ENCODE data around the gene PPP1R9B.

PPP1R9B gene

DNA sequence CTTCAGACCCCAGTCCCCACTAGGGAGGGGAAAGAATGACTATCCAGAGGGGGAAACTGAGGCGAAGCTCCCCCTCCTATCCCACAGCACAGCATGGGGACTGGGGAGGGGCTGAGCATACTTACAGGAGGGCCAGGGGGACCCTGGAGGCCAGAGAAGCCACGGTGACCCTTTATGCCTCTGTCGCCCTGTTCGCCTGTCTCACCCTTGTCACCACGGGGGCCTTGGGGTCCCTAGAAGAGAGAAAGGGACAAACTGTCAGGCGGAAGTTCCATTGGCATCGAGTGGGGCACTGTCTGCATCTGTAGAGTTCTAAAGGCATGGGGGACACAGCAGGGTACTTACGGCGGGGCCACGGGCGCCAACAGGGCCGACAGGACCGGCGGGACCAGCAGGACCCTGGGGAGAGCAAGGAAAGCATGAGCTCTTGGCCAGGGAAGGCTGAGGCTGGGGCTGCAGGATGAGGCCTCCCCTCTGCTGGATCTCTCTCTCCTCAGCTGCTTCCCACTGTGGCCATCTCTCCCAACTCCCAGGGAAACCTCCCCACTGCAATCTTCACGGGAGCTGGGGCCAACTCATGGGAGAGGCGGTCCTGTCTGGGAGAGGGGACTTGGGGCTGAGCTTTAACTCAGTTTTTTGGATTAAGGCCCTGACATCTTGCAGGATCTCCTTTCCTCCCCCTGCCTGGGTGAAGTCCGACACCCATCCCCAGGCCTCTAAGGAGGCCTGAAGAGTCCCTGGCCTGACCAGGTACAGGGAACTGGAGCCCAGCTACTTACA lies 37.5 kb upstream of the PPP1R9B start:
- DNase-seq (ENCODE audit: low read depth): peak; percentile 61

DNA sequence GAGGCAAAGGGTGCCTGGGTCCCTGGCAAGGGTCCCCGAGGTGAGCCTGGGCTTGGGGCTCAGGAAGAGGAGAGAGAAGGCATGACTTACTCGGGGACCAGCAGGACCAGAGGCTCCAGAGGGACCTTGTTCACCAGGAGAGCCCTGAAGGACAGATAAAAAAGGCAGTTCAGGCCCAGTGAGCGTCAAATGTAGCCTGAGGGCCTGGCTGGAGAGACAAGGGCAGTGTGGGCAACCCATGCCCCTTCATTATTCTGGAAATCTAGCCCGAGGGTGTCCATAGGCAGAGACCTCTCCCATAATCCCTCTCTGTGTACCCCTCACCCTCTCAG lies 36.9 kb upstream of the PPP1R9B start:
- DNase-seq (ENCODE audit: low read depth): no peak

DNA sequence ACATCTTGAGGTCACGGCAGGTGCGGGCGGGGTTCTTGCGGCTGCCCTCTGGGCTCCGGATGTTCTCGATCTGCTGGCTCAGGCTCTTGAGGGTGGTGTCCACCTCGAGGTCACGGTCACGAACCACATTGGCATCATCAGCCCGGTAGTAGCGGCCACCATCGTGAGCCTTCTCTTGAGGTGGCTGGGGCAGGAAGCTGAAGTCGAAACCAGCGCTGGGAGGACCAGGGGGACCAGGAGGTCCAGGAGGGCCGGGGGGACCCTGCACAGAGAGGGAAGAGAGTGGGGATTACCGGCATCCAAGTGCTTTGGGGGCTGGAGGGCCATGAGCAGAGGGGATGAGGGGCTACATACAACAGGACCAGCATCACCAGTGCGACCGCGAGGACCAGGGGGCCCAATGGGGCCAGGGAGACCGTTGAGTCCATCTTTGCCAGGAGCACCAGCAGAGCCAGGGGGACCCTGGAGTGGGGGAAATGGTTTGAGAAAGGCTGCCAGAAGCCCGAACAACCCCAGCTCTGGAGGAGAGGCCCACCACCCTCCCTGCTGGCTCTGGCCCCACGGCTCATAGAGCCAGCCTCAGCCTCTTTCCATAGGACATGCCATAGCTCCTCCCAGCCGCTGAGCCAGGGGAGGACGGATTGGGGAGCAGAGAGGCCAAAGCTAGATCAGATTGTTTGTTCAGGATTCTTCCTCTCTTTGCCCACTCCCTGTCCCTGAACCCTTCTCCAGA lies 36.4 kb upstream of the PPP1R9B start:
- DNase-seq (ENCODE audit: low read depth): peak; percentile 60

DNA sequence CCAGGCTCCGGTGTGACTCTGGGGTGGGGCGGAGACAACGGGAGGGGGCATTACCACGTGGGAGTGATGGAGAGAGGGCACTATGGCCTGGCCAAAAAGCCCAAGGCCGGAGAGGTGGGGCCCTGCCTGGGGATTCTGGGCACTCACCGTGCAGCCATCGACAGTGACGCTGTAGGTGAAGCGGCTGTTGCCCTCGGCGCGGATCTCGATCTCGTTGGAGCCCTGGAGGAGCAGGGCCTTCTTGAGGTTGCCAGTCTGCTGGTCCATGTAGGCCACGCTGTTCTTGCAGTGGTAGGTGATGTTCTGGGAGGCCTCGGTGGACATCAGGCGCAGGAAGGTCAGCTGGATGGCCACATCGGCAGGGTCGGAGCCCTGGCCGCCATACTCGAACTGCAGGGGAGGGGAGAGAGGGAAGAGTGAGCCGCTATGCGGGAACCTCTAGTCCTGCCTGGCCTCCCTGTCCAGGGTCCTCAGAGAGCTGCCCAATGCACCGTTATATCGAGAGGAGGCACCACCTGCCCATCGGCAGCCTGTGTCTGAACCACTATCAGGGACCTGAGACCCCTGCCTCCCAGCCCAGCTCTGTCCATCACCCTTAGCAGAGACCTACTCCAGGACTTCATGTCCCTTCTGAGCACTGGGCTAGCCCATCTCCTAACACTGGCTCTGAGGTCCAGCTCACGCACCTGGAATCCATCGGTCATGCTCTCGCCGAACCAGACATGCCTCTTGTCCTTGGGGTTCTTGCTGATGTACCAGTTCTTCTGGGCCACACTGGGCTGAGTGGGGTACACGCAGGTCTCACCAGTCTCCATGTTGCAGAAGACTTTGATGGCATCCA lies 35.4 kb upstream of the PPP1R9B start:
- no peak for DNase-seq (ENCODE audit: low read depth)

DNA sequence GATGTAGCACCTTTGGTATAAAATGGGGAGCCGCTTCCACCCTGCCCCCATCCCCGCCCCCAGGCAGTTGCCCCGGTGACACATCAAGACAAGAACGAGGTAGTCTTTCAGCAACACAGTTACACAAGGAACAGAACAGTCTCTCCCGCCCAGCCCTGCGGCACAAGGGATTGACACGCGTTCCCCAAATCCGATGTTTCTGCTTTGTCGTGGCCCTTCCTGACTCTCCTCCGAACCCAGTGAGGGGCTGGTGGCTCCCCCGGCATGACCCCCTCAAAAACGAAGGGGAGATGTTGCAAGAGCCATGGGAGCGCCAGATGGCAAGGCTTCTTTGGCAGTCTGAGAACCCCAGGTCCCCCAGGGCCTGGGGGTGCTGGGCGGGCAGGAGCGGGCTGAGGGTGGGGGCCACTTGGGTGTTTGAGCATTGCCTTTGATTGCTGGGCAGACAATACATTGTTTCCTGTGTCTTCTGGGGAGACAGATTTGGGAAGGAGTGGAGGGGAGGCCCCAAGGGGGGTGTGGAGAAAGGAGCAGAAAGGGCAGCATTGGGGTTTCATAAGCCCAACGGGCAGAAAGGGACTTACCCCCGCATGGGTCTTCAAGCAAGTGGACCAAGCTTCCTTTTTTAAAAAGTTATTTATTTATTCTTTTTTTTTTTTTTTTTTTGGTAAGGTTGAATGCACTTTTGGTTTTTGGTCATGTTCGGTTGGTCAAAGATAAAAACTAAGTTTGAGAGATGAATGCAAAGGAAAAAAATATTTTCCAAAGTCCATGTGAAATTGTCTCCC lies 34.3 kb upstream of the PPP1R9B start:
- DNase-seq (ENCODE audit: low read depth): no peak

DNA sequence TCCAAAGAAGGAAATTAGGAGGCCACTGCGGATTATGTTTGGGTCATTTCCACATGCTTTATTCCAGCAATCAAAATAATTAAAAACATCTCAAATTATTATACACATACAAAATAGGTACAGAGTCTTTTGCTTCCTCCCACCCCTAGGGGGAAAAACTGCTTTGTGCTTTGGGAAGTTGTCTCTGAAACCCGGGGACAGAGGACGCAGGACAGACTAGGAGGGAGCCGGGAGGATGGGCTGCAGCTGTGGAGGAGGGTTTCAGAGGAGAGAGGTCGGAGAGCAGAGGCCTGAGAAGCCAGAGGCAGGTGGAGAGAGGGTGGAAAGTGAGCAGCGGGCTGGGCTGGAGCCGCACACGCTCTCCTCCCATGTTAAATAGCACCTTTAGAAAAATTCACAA lies 33.6 kb upstream of the PPP1R9B start:
- no peak for DNase-seq (ENCODE audit: low read depth)

DNA sequence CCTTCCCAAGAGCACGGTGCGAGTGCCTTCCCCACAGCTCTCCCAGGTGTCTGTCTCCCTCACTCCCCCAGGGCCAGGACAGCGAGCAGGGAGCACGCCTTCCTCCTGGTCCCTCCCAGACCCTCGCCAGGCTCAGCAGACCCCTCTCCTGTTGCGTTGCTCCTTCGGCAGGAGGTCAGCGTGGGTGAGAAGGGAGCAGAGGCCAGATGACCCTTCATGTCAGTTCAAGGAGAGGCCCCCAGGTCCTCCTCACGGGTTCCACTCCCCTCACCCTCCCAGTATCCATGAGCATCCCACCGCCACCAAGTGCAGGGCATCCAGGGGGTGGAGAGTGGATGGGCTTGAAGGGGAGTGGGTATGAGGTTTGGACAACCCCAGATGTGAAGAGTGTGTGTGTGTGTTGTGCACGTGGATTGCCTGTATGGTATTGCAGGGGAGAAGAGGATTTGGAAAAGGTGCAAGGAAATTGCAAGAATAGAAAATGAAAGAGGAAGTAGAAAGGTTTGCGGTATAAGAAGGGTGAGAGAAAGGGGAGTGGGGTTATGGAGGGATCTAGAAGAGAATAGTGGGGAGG lies 33.0 kb upstream of the PPP1R9B start:
- no peak for DNase-seq (ENCODE audit: low read depth)

DNA sequence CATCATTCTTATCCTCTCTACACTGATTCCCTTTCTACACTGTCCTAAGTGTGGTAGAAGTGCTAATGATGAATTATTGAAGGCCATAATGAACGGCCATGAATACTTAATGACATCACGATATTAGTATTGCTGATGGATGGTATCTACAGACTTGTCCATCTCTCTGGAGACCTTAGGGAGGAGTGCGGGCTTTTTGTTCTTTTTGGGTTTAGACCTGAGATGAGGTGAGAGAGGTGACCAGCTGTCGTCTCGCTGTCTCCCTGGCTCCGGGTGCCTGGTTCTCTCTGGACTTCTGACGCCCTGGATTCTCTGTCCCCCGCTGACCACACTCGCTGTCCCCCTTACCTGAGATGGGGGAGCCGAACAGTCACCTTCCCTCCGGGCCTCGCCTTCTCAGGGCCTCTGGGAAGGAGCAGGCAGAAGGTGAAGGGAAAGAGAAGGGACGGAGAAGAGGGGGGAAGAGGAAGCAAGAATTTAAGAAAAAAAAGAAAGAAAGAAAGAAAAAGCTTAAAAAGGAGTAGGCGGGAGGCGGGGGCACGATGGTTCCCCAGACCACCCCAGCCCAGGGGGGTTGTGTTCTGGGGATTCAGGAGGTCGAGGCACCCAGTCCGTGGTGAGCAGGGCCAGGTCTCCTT lies 32.4 kb upstream of the PPP1R9B start:
- no peak for DNase-seq (ENCODE audit: low read depth)

DNA sequence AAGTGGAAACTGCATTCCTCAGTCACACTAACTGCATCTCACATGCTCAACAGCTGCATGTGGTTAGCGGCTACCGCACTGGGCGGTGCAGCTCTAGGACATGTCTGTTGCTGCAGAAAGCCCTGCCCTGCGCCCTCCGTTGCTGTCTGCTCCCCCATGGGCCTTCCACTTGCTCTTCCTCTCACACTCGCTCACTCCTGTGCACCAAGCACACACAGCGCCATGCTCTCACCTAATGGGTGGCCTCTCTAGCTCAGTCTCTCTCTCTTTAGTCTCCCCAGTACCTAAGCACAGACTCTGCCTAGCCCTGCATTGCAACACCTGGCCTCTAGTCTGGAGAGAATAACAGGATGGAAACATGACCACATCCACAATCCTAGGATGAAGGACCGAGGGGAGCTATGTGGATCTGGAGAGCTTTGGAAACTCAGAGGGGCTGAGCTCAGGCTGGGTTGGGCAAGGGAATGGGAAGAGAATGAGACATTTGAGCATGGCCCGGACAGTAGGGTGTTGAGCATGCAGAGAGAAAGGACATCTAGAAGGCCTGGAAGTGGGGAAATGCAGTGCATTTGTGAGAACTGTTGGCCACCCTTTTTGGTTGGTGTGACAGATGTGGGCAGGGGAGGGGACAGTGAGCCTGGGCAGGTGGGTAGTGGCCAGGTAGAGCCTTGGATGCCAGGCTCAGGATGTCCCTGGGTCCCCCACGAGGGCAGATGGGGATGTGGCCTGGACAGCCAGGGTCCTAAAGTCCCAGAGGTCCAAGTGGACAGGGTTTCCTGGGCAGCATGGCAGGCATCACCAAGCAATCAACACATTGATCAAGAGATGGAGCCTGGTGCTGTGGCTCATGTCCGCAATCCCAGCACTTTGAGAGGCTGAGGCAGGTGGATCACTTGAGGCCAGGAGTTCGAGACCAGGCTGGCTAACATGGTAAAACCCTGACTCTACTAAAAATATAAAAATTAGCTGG lies 31.4 kb upstream of the PPP1R9B start:
- DNase-seq (ENCODE audit: low read depth): no peak

DNA sequence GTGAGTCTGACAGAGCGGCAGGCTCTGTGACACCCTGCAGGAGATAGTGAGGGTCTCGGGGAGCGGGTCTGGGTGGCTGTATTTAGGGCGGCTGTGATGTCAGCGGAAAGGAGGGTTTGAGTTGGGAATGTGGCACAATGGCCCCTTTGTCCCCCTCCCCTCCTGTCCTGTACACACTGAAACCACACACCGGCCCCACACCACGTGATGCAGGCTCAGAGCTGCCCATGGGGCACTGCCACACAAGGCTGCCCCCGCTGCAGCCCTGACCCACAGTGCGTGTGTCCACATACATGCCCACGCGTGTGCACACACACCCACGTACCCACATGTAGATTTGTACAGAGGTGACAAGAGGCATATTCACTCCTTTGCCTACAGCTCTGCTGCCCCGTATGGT lies 30.7 kb upstream of the PPP1R9B start:
- DNase-seq (ENCODE audit: low read depth): no peak

DNA sequence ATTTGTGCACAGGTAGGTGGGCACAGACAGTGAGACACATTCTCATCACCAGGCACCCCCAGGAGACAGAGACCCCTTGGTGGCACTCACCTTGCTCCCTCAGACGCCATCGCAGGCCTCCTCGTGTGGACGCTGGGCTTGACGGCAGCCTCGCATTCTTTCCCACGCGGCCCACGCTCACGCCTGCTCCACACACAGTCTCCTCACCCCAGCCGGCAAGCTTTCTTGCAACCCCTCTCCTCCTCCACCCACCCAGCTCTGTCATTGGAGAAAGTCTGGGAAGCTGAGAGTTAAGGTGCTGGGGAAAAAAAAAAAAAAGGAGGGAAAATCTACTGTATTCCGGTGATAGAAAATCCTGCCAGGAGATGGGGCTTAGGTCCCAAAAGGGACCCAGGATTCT lies 30.1 kb upstream of the PPP1R9B start:
- no peak for DNase-seq (ENCODE audit: low read depth)

DNA sequence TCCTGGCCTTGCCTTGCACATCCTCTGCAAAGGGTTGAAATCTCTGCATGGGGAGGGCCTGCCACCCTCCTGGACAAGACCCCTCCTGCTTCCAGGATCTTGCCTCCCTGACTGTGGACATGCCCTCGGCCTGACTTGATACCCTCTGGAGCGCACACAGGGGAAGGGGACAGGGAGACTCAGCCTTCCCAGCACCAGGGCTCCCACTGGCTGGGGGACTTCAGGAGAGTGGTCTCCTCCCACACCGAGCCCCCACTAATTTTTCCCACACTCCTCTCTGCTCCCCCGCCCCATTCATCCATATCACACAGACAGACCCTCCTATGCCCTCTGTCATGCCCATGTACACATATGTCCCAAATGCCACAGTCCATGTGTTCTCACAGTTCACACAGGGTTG lies 29.6 kb upstream of the PPP1R9B start:
- DNase-seq (ENCODE audit: low read depth): no peak

DNA sequence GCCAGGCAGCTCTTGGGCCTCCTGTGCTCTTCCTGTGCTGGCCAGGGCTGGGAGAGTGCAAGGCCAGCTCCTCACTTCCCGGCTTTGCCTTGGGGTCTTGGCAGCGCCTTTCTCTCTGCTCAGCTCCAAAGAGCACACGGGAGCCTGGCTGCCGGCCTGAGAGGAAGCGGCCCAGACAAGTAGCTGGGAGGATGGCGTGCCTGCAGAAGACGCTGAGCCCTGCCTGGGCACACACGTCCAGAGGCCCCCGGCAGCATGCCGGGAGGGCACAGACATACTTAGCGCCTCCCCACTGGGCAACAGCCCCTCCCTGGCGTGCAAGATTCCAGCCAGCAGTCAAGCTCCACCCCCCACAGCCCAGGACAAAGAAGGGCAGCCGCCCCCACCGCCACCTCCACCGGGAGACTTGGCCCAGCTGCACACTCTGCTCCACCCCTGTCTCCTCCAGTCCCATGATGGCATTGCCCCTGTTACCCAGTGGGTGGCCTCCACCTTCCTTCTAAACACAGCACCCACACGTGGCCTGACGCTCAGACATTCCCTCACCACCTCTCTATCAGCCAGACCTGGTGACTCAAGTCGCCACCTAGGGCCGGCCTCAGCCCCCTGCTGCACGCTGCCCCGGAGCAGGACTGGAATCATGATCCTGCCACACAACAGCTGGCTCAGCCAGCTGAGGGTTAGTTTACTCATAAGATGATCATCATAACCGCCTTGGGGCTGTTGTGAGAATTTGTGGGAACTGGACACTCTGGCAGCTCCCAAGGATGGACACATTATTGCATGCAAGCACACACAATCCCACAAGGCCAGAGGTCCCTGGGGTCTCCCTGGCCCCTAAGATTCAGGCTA lies 27.7 kb upstream of the PPP1R9B start:
- DNase-seq (ENCODE audit: low read depth): peak; percentile 96

DNA sequence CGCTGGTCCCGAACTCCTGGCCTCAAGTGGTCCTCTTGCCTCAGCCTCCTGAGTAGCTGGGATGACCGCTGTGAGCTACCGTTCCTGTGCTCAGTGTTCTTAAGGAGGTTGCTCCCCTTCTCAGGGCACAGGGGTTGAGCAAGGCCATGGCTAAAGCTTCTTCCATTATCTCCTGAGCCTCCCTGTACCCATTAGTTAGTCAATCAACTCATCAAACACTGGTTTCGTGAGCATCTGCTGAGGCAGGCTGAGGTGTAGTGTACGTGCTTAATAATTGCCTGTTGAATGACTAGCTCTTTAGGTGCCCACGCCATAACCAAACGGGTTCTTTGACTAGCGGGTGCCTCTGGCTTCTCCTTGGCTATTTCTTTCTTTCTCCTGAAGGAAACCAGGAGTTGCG lies 27.0 kb upstream of the PPP1R9B start:
- no peak for DNase-seq (ENCODE audit: low read depth)

DNA sequence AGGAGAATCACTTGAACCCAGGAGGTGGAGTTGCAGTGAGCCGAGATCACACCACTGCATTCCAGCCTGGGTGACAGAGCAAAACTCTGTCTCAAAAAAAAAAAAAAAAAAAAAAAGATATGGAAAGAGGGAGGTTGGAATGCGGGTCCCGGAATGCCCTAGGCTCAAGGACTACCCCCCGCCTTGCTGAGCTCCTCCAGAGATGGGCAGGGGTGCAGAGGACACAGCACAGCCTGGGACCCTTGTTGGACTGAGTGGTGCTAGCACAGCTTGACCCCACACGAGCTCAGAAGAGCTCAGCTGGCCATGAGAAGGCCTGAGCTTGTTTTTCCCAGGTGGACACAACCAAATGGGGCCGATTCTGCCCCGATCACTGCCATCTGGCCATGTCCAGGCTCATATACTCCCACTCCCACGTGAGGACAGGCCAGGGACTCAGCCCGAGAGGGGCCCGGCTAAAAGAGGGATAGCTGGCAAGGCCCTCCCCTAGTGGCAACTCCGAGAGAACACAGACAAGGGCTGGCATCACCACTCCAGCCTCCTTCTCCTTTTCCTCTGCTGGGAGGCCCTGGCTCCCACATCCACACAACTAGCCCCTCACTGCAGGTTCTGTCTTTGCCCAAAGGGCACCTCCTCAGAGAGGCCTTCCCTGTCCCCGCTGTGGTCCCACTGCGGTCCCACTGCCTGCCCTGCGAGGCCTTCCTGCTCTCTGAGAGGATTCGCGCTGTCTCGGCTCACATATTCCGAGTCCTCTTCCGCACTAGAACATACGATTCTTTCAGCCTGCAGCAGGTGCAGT lies 26.3 kb upstream of the PPP1R9B start:
- DNase-seq (ENCODE audit: low read depth): no peak

DNA sequence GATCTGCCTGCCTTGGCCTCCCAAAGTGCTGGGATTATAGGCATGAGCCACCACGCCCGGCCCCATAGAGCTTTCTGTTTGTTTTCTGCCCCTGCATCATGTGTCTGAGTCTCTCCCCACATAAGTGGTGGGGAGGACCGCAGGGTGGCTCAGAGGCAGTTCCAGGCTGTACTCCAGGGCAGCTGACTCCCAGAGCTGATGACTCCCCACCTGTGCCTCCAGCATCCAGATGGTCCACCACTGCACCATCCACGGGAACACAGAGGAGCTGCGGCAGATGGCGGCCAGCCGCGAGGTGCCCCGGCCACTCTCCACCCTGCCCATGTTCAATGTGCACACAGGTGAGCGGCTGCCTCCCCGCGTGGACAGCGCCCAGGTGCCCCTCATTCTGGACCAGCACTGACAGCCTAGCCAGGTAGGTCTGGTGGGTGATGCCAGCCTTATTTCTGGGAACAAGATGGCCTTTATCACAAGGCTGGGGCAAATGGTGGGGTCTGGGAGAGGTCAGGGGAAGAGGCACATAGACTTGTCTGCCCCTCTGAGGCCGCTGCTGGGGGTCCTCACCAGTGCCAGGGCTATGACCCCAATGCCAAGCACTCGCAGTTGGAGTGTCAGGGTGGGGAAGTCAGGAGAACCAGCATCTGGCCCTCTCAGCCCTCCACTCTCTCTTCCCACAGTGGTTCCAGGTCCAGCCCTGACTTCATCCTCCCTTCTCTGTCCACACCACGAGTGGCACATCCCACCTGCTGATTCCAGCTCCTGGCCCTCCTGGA lies 24.7 kb upstream of the PPP1R9B start:
- DNase-seq (ENCODE audit: low read depth): no peak

DNA sequence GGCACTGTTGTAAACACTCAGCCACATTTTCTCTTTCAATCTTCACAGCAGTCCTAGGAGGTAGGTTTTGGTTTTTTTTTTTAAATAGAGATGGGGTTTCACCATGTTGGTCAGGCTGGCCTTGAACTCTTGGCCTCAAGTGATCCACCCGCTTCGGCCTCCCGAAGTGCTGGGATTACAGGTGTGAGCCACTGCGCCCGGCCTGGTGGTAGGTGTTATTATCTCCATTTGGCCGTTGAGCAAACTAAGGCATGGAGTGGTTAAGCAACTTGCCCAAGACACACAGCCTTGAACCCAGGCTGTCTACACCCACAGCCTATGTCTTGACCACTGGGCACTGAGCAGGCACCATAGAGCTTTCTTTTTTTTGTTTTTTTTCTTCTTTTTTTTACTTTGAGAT lies 24.0 kb upstream of the PPP1R9B start:
- DNase-seq (ENCODE audit: low read depth): no peak

All from GM04504 (cell line).